Measurements from ENCODE around the gene SYNGR3. TPM values are rescaled to one million over a fixed set of nuclear protein-coding genes. Genes with fewer than 3 reads are reported as not detected.

Gene SYNGR3
- total RNA-seq, 4 donors from 2014 or later: 2.1 to 5.6 (median 3.3) TPM

DNA sequence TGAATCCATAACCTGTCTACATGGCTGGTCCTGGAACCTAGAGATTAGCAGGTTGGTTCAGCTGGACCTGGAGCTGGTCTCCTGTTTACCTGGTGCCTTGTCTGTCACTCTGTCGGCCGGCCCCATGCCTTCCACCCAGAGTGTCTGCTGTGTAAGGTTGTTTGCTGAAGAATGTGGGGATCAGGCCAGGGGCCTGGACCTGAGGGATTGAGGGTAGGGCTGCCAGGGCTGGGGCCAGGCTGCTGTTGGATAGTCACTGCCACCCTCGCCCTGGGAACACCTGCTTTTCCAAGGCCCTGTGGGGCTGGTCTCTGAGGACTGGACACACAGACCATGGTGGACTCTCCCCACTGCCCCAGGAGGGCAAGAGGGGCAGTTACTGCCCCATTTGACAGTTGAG is 38.4 kb downstream of the SYNGR3 start:
- H3K27me3 ChIP-seq: no peaks in the 10 kb centered on the region
- H3K27ac ChIP-seq (replicated peaks in 1 of 4): peak overlapping the region; percentile 1 to 75 (median 24)
- no peak for DNase-seq (ENCODE audit: extremely low spot score)
- H3K9me3 ChIP-seq: no peaks in the 10 kb centered on the region
- intact Hi-C loops (cut with DNase I): no loop called here
- peaks cover 0 to 23% (median 18%) of the 10 kb centered on the region in 4 donors for H3K36me3 ChIP-seq
- no peak for TF ChIP-seq POLR2AphosphoS5 (IDR thresholded peaks at IDR 0.05)
- TF ChIP-seq, protein P1, sequence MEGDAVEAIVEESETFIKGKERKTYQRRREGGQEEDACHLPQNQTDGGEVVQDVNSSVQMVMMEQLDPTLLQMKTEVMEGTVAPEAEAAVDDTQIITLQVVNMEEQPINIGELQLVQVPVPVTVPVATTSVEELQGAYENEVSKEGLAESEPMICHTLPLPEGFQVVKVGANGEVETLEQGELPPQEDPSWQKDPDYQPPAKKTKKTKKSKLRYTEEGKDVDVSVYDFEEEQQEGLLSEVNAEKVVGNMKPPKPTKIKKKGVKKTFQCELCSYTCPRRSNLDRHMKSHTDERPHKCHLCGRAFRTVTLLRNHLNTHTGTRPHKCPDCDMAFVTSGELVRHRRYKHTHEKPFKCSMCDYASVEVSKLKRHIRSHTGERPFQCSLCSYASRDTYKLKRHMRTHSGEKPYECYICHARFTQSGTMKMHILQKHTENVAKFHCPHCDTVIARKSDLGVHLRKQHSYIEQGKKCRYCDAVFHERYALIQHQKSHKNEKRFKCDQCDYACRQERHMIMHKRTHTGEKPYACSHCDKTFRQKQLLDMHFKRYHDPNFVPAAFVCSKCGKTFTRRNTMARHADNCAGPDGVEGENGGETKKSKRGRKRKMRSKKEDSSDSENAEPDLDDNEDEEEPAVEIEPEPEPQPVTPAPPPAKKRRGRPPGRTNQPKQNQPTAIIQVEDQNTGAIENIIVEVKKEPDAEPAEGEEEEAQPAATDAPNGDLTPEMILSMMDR (IDR thresholded peaks at IDR 0.05): no peak
- TF ChIP-seq POLR2A (IDR thresholded peaks at IDR 0.05; ENCODE audit: low read depth): no peak
- TF ChIP-seq EP300 (IDR thresholded peaks at IDR 0.05): no peak
- H3K4me1 ChIP-seq: peaks cover 46 to 82% (median 79%) of the 10 kb centered on the region in 4 donors
- 60% methylated on average over 1 of the region's 3 CpGs for WGBS
- peak overlapping the region; percentile 78 to 87 (median 80) for H3K4me3 ChIP-seq

DNA sequence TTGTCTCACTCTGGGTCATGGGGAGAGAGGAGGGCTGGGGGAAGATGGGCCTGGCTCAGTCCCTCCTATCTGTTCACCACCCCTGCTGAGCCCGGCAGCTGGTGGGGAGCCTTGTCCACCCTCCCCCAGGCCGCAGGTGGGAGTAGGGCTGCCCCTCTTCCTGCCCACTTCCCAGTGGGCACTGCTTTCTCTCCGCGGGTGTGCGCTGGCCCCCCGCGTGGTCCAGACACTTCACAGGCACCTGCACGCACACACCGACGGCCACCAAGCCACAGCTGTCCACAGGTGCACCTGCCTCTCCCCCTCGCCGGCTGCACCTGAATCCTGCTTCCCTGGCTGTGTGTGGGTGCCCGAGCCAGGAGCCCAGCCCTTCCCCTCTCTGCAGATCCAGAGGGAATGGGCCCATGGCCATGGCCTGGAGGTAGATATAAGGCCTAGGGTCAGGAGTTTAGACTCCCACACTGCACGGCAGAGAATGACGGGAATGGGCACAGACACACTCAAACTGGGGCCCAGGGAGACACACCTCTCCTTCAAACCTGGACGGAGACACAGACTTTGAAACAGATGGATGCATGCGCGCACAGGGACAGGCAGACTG is 39.0 kb downstream of the SYNGR3 start:
- TF ChIP-seq EP300 (IDR thresholded peaks at IDR 0.05) (no peak), POLR2A (IDR thresholded peaks at IDR 0.05; ENCODE audit: low read depth) (no peak), POLR2AphosphoS5 (IDR thresholded peaks at IDR 0.05) (no peak)
- TF ChIP-seq, protein P1 (IDR thresholded peaks at IDR 0.05): no peak
- no peaks in the 10 kb centered on the region for H3K9me3 ChIP-seq
- DNase-seq (ENCODE audit: extremely low spot score): no peak
- WGBS: 69% methylated on average over 8 of the region's 18 CpGs
- peak overlapping the region; percentile 78 to 87 (median 80) for H3K4me3 ChIP-seq
- H3K4me1 ChIP-seq: peaks cover 43 to 82% (median 79%) of the 10 kb centered on the region in 4 donors
- H3K27me3 ChIP-seq: no peaks in the 10 kb centered on the region
- peak overlapping the region in 2 of 4 donors; percentile 17 to 75 for H3K27ac ChIP-seq (replicated peaks in 1 of 4)
- H3K36me3 ChIP-seq: peaks cover 0 to 28% (median 18%) of the 10 kb centered on the region in 4 donors
- intact Hi-C loops (cut with DNase I): no loop called here

DNA sequence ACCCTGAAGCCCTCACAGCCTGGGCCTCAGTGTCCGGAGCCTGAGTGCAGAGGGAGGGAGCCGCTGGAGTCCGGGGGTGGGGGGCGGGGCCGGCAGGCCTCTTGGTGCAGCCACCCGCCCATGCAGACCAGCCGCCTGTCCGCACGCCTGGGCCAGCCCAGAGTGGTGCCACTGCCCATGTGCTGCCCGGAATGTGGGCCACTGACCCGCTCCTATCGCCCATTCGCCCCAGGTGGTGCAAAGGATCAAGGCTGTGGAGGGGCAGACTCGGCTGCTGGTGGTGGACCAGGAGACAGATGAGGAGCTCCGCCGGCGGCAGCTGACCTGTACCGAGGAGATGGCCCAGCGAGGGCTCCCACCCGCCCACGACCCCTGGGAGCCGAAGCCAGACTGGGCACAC is 39.6 kb downstream of the SYNGR3 start:
- Histone ChIP-seq H3K9me3 (no peaks in the 10 kb centered on the region), H3K27me3 (no peaks in the 10 kb centered on the region), H3K36me3 (peaks cover 0 to 32% (median 18%) of the 10 kb centered on the region in 4 donors), H3K4me3 (peak overlapping the region; percentile 78 to 87 (median 80)), H3K4me1 (peaks cover 42 to 81% (median 79%) of the 10 kb centered on the region in 4 donors), H3K27ac (replicated peaks in 1 of 4) (peak overlapping the region in 3 of 4 donors; percentile 26 to 83 (median 29))
- no CpG with 5 or more reads among the region's 22 CpGs for WGBS
- no peak for TF ChIP-seq POLR2A (IDR thresholded peaks at IDR 0.05; ENCODE audit: low read depth)
- TF ChIP-seq, protein P1 (IDR thresholded peaks at IDR 0.05): no peak
- TF ChIP-seq POLR2AphosphoS5 (IDR thresholded peaks at IDR 0.05): no peak
- no peak for TF ChIP-seq EP300 (IDR thresholded peaks at IDR 0.05)
- intact Hi-C loops (cut with DNase I): no loop called here
- DNase-seq (ENCODE audit: extremely low spot score): no peak

DNA sequence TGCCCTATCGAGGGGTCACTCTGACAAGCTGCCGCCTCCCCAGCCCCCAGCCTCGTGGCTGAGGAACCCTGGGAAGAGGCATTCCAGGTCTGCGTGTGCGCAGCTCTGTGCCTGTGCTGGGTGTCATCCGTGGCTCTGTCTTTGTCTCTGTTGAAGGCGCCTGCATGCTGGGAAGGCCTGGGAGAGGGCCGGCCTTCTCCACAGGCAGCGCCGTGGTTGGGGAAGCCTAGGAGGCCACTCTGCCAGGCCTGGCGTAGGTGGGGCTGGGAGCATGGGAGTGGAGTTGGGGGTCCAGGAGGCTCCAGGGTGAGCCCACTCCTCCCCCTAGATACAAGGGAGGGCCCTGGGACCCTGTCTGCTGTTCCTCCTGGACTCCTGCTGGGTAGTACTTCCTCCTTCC is 40.3 kb downstream of the SYNGR3 start:
- intact Hi-C loops (cut with DNase I): no loop called here
- TF ChIP-seq, protein P1 (IDR thresholded peaks at IDR 0.05): no peak
- no peak for TF ChIP-seq EP300 (IDR thresholded peaks at IDR 0.05)
- WGBS: 81% methylated on average over 9 of the region's 11 CpGs
- H3K4me3 ChIP-seq: peak overlapping the region; percentile 78 to 87 (median 80)
- peaks cover 0 to 37% (median 18%) of the 10 kb centered on the region in 4 donors for H3K36me3 ChIP-seq
- DNase-seq (ENCODE audit: extremely low spot score): no peak
- no peaks in the 10 kb centered on the region for H3K9me3 ChIP-seq
- no peaks in the 10 kb centered on the region for H3K27me3 ChIP-seq
- H3K4me1 ChIP-seq: peaks cover 40 to 85% (median 81%) of the 10 kb centered on the region in 4 donors
- H3K27ac ChIP-seq (replicated peaks in 1 of 4): peak overlapping the region; percentile 29 to 92 (median 86)

Data from esophagus muscularis mucosa (tissue), 4 donors.